Measurements from ENCODE around the gene ZNF536.

GRCh38 chr19:30351774-30352173 lies 20.4 kb upstream of the ZNF536 start:
- TF ChIP-seq, protein P1, sequence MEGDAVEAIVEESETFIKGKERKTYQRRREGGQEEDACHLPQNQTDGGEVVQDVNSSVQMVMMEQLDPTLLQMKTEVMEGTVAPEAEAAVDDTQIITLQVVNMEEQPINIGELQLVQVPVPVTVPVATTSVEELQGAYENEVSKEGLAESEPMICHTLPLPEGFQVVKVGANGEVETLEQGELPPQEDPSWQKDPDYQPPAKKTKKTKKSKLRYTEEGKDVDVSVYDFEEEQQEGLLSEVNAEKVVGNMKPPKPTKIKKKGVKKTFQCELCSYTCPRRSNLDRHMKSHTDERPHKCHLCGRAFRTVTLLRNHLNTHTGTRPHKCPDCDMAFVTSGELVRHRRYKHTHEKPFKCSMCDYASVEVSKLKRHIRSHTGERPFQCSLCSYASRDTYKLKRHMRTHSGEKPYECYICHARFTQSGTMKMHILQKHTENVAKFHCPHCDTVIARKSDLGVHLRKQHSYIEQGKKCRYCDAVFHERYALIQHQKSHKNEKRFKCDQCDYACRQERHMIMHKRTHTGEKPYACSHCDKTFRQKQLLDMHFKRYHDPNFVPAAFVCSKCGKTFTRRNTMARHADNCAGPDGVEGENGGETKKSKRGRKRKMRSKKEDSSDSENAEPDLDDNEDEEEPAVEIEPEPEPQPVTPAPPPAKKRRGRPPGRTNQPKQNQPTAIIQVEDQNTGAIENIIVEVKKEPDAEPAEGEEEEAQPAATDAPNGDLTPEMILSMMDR (IDR thresholded peaks at IDR 0.05; ENCODE audit: low read depth, low read length): no peak
- no peak for TF ChIP-seq MYC (IDR thresholded peaks at IDR 0.05; ENCODE audit: low read depth, low read length)
